ENCODE data around the gene GSG1L2. TPM values are rescaled to one million over a fixed set of nuclear protein-coding genes. Genes with fewer than 3 reads are reported as not detected.
"Not testable (repeated sequence)": the region's sequence is repeated elsewhere in the genome, so short reads cannot be mapped to it uniquely, and the experiment has no call there.

GSG1L2 gene
- polyA plus RNA-seq, 1 experiment: not detected

DNA sequence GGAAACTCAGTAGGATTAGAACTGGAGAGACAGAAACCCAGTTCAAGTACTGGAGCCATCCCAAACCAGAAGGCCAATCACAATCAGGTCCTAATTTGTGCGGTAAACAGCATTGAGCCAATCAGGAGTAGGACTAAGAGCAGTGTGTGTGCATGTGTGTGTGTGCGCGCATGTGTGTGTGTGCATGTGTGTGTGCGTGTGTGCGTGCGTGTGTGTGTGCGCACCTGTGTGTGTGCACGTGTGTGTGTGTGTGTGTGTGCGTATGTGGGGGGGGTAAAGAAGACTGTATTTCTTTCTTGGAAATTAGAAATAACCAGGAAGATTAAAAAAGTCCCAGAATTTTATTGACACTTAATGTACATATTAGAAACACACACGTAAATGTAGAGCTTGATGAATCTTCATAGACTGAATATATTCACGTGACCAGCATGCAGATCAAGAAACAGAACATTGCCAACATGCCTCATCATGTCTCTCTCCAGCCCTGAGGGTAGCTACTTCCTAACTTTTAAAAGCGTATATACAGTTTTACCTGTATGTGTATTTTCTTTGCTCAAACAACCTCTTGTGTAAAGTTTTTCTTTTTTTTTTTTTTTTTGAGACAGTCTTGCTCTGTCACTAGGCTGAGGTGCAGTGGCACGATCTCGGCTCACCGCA, 29.6 kb downstream of the GSG1L2 start:
- CTCF ChIA-PET: interaction anchor here (0.7 kb wide), 1 partner anchor 54 kb away, joined by 4 read pairs; no protein-coding TSS in a partner anchor
- no peaks in the 10 kb centered on the region; the same call in 1 of the 2 replicates for H3K27me3 ChIP-seq (ENCODE audit: control insufficient read depth, insufficient read depth, low read length)
- no peak for DNase-seq (ENCODE audit: low read depth)
- H3K4me3 ChIP-seq (ENCODE audit: low read depth, low read length): no peak overlapping the region
- TF ChIP-seq, protein P1, sequence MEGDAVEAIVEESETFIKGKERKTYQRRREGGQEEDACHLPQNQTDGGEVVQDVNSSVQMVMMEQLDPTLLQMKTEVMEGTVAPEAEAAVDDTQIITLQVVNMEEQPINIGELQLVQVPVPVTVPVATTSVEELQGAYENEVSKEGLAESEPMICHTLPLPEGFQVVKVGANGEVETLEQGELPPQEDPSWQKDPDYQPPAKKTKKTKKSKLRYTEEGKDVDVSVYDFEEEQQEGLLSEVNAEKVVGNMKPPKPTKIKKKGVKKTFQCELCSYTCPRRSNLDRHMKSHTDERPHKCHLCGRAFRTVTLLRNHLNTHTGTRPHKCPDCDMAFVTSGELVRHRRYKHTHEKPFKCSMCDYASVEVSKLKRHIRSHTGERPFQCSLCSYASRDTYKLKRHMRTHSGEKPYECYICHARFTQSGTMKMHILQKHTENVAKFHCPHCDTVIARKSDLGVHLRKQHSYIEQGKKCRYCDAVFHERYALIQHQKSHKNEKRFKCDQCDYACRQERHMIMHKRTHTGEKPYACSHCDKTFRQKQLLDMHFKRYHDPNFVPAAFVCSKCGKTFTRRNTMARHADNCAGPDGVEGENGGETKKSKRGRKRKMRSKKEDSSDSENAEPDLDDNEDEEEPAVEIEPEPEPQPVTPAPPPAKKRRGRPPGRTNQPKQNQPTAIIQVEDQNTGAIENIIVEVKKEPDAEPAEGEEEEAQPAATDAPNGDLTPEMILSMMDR (IDR thresholded peaks at IDR 0.05; ENCODE audit: insufficient read depth, low read depth, low read length): no peak
- H3K36me3 ChIP-seq (ENCODE audit: control insufficient read depth, insufficient read depth, low read length): no peaks in the 10 kb centered on the region
- POLR2A ChIA-PET: interaction anchor here (0.6 kb wide), 1 partner anchor 140 kb away, joined by 12 read pairs; no protein-coding TSS in a partner anchor

GRCh38 chr17:9790889-9791876, 30.7 kb downstream of the GSG1L2 start, which contains the start of gene DHRS7C:
Gene DHRS7C (minus strand): TSS chr17:9791592. CDS start chr17:9791284, 308 bp downstream.
- ChIA-PET CTCF (interaction anchor here (0.9 kb wide), 1 partner anchor 11 kb away, joined by 3 read pairs; no protein-coding TSS in a partner anchor), POLR2A (no interaction called here)

GRCh38 chr17:9790316-9790715, 31.6 kb downstream of the GSG1L2 start:
- Histone ChIP-seq H3K4me3 (ENCODE audit: low read depth, low read length) (no peak overlapping the region), H3K36me3 (ENCODE audit: control insufficient read depth, insufficient read depth, low read length) (no peaks in the 10 kb centered on the region), H3K27me3 (ENCODE audit: control insufficient read depth, insufficient read depth, low read length) (no peaks in the 10 kb centered on the region; the same call in 1 of the 2 replicates)
- no peak for DNase-seq (ENCODE audit: low read depth)
- ChIA-PET CTCF (no interaction called here), POLR2A (no interaction called here)
- TF ChIP-seq, protein P1 (IDR thresholded peaks at IDR 0.05; ENCODE audit: insufficient read depth, low read depth, low read length): no peak

More at GRCh38 chr17:9790889-9791876, 30.7 kb downstream of the GSG1L2 start, which contains the start of gene DHRS7C:
- no peak for DNase-seq (ENCODE audit: low read depth)
- H3K4me3 ChIP-seq (ENCODE audit: low read depth, low read length): no peak within 1 kb of the TSS
- no peaks in the 10 kb centered on the region; the same call in 1 of the 2 replicates for H3K27me3 ChIP-seq (ENCODE audit: control insufficient read depth, insufficient read depth, low read length)
- H3K36me3 ChIP-seq (ENCODE audit: control insufficient read depth, insufficient read depth, low read length): no peaks in the 10 kb centered on the region
- TF ChIP-seq, protein P1 (IDR thresholded peaks at IDR 0.05; ENCODE audit: insufficient read depth, low read depth, low read length): no peak

DNA sequence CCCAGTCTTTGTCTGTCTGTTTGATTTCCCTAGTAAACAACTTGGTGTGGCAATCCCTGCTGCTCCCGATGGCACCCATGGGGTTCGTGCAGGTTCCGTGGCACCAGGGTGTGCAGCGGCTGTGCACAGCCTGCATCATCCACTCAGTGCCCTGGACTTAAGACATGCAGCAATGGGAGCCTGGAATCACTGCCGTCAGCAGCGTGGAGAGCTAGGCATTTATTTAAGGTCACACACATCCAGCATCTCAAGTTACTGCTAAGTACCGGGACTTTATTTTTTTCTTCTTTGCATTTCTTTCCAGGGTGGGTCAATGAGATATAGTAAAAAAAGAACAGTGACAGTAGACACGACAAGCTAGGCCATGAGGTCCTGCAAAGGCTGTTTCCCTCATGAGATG, 33.3 kb downstream of the GSG1L2 start:
- TF ChIP-seq, protein P1 (IDR thresholded peaks at IDR 0.05; ENCODE audit: insufficient read depth, low read depth, low read length): no peak
- no peaks in the 10 kb centered on the region; the same call in 1 of the 2 replicates for H3K27me3 ChIP-seq (ENCODE audit: control insufficient read depth, insufficient read depth, low read length)
- DNase-seq (ENCODE audit: low read depth): no peak
- no peaks in the 10 kb centered on the region for H3K36me3 ChIP-seq (ENCODE audit: control insufficient read depth, insufficient read depth, low read length)
- POLR2A ChIA-PET: no interaction called here
- no peak overlapping the region for H3K4me3 ChIP-seq (ENCODE audit: low read depth, low read length)
- CTCF ChIA-PET: interaction anchor here (2.0 kb wide), 1 partner anchor 18 kb away, joined by 5 read pairs; no protein-coding TSS in a partner anchor

GRCh38 chr17:9784544-9784943, 37.3 kb downstream of the GSG1L2 start:
- DNase-seq (ENCODE audit: low read depth): no peak
- Histone ChIP-seq H3K4me3 (ENCODE audit: low read depth, low read length) (no peak overlapping the region), H3K27me3 (ENCODE audit: control insufficient read depth, insufficient read depth, low read length) (no peaks in the 10 kb centered on the region), H3K36me3 (ENCODE audit: control insufficient read depth, insufficient read depth, low read length) (no peaks in the 10 kb centered on the region)
- TF ChIP-seq, protein P1 (IDR thresholded peaks at IDR 0.05; ENCODE audit: insufficient read depth, low read depth, low read length): no peak
- ChIA-PET CTCF (no interaction called here), POLR2A (no interaction called here)

- DNase-seq (ENCODE audit: low read depth); H3K4me3 ChIP-seq (ENCODE audit: low read depth, low read length); H3K36me3 ChIP-seq (ENCODE audit: control insufficient read depth, insufficient read depth, low read length); H3K27me3 ChIP-seq (ENCODE audit: control insufficient read depth, insufficient read depth, low read length); CTCF ChIA-PET; POLR2A ChIA-PET: not testable (repeated sequence)
Measured at GRCh38 chr17:9783465-9783864, 38.4 kb downstream of the GSG1L2 start.
